ENCODE results near the gene TESK1.

DNA sequence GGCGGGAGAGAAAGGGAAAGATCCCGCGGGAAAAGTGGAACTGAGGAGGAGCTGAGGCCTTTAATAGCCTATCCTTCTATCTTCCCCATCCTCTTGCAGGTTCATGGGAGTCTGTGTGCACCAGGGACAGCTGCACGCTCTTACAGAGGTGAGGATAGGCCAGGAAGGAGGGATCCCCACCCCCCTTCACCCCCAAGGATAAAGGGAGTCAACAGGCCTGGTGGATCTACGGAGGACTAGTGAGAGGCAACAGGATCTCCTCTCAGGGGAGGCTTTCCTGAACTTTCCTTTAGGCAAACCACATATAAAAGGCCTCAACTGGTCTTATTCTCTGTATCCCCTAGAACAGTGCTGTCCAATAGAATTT lies 1.1 kb downstream of the TESK1 start:
- no peak for TF ChIP-seq POLR2A (IDR thresholded peaks at IDR 0.05; ENCODE audit: extremely low read depth, insufficient read length)
- TF ChIP-seq, protein P1, sequence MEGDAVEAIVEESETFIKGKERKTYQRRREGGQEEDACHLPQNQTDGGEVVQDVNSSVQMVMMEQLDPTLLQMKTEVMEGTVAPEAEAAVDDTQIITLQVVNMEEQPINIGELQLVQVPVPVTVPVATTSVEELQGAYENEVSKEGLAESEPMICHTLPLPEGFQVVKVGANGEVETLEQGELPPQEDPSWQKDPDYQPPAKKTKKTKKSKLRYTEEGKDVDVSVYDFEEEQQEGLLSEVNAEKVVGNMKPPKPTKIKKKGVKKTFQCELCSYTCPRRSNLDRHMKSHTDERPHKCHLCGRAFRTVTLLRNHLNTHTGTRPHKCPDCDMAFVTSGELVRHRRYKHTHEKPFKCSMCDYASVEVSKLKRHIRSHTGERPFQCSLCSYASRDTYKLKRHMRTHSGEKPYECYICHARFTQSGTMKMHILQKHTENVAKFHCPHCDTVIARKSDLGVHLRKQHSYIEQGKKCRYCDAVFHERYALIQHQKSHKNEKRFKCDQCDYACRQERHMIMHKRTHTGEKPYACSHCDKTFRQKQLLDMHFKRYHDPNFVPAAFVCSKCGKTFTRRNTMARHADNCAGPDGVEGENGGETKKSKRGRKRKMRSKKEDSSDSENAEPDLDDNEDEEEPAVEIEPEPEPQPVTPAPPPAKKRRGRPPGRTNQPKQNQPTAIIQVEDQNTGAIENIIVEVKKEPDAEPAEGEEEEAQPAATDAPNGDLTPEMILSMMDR (IDR thresholded peaks at IDR 0.05; ENCODE audit: low read depth, low read length): no peak
